HG03039 (cell line): Measurements from ENCODE around the gene AP3S2.

Experiments used
- ATAC-seq: cut with Tn5 transposase; IDR thresholded peaks from one replicate; pipeline ENCODE4 v1.9.1; 2021; ENCODE audit warnings: mild to moderate bottlenecking, moderate library complexity; ENCODE audit not compliant: unreplicated experiment

Gene AP3S2

GRCh38 chr15:89820666-89821611 lies 72.9 kb downstream of the AP3S2 start:
- no peak for ATAC-seq

GRCh38 chr15:89818287-89818686 lies 75.5 kb downstream of the AP3S2 start:
- ATAC-seq, result no peak

DNA sequence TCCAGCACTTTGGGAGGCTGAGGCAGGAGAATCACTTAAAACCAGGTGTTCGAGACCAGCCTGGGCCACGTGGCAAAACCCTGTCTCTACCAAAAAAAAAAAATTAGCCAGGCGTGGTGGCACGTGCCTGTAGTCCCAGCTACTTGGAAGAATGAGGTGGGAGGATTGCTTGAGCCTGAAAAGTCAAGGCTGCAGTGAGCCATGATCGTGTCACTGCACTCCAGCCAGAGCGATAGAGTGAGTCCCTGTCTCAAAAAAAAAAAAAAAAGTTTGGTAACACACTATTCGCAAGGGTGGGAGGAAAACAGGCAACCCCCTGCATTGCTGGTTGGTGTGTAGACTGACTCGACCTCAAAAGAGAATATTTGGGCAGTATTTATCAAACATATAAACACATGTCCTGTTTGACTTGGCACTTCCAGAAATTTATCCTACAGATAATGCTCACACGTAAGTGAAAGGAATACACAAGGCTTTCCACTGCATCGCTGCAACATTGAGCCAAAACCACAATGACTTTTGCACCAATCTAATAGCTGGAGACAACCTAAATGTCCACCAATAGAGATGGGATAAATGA lies 76.0 kb downstream of the AP3S2 start:
- no peak for ATAC-seq

DNA sequence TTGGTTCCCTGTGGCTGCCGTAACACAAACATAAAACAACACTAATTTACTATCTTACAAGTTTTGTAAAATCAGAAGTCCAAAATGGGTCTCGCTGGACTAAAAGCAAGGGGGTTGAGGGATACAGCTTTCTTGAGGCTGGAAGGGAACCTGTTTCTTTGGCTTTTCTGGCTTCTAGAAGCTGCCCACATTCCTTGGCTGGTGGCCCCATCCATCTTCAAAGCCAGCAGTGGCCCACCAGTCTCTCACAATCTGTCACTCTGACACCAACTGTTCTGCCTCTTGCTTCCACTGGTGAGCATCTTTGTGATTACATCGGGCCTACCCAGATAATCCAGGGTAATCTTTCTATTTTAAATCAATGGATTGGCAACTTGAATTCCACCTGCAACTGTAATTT lies 78.0 kb downstream of the AP3S2 start:
- no peak for ATAC-seq

DNA sequence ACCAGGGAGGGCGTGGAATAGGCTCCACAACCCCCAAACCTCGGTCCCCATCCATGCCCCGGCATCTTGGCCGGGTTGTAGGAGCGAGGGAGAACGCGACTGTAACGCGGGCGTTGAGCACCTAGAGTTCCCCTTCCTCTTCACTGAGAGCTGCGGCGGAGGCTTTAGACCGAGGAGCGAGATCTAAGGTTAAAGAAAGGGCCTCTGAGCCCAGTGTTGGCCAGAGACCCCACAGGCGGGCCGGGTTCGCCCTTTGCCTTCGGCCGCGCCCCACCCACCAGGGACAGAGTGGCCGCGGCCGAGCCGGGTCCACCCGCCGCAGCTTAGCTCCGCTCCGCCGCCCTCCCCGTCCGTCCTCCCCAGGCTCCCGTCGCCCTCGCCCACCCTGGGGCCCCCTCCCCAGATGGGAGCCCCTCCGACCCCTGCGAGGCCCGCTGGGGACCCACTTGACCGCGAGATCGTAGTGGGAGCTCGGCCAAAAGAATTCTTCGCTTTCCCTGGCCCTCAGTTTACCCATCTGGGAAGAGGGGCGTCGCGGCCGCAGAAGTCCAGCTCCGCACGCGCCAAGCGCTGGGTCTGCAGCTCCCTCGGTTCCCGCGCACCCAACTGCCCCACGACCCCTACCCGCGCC lies 79.6 kb downstream of the AP3S2 start:
- ATAC-seq, result no peak

- ATAC-seq, result no peak
Measured at GRCh38 chr15:89813381-89814111, 80.2 kb downstream of the AP3S2 start.

DNA sequence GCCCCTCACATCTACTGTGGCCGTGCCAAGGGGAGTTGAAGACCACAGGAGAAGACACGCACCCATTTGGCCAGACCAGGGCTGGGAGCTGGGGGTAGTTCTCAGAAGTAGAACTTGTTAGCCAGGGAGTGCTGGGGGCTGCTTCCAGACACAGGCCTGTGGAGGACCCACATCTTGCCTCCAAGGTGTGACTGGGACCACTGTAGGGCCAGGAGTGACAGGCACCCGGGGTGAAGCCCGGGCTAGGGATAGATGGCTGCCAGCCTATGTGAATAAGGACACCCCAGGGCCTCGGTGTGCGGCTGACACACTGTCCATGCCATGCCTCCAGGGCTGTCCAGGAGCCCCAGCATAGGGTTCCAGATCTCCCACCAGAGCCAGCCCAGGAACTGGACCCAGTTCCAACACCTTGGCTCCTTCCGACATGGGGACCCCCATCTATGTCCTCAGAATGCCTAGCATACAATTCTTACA lies 80.9 kb downstream of the AP3S2 start:
- no peak for ATAC-seq

DNA sequence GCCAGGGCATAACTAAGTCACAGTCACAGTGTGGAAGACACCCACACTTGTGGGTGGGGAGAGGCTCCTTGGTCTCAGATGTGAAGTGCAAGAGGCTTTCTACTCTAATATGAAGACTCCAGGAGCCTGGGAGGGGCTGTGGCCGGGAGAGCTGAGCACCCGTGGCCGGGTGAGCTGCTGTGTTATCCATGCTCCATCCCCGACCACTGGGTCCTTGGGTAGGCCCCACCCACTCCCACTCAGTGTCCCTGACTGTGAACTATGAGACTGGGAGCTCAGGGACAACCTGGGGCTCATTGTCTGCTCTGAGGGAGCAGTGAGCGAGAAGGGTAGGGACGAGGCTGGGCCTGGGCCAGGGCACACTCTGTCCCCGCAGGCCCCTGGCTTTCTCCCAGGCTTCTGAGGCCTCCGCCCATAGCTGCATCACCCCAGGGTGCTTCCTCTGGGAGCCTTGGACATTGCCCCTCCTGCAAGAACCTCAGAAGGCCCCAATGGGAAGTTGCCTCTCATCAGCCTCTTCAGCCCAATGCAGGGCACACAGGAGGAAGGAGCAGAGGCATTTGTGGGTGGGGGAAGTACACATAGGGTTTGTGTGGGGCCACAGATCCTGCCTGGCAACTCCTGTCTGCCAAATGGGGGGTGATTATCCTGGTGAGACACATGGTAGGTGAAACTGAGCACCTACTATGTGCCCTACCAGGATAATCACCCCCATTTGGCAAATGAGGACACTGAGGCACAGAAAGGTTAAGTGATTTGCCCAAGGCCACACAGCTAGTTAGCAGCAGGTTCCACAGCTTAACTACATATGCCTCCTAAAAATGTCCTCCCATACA lies 81.6 kb downstream of the AP3S2 start:
- no peak for ATAC-seq

DNA sequence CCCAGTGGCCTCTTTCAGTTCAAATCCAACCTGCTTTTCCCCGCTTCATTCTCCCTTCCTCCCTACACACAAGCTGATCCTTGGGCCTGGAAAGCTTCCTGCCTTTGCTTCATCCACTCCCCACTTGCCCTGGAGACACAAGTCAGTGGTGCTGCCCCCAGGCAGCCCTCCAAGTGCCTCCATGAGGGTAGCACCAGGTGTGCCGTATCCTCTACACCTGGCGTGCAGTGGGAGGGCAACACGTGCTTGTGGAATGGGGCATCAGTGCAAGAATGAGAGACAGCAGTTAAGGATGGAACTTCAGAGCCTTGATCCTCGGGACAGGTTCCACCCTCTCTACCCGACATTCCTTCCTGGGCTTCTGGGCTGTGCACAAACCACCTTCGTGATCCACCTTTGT lies 83.0 kb downstream of the AP3S2 start:
- no peak for ATAC-seq

GRCh38 chr15:89809787-89810148 lies 84.0 kb downstream of the AP3S2 start:
- no peak for ATAC-seq

GRCh38 chr15:89809093-89809786 lies 84.6 kb downstream of the AP3S2 start:
- ATAC-seq, result no peak

- no peak for ATAC-seq
Measured at GRCh38 chr15:89808160-89808870, 85.5 kb downstream of the AP3S2 start.

GRCh38 chr15:89807689-89808088 lies 86.1 kb downstream of the AP3S2 start:
- ATAC-seq, result no peak

DNA sequence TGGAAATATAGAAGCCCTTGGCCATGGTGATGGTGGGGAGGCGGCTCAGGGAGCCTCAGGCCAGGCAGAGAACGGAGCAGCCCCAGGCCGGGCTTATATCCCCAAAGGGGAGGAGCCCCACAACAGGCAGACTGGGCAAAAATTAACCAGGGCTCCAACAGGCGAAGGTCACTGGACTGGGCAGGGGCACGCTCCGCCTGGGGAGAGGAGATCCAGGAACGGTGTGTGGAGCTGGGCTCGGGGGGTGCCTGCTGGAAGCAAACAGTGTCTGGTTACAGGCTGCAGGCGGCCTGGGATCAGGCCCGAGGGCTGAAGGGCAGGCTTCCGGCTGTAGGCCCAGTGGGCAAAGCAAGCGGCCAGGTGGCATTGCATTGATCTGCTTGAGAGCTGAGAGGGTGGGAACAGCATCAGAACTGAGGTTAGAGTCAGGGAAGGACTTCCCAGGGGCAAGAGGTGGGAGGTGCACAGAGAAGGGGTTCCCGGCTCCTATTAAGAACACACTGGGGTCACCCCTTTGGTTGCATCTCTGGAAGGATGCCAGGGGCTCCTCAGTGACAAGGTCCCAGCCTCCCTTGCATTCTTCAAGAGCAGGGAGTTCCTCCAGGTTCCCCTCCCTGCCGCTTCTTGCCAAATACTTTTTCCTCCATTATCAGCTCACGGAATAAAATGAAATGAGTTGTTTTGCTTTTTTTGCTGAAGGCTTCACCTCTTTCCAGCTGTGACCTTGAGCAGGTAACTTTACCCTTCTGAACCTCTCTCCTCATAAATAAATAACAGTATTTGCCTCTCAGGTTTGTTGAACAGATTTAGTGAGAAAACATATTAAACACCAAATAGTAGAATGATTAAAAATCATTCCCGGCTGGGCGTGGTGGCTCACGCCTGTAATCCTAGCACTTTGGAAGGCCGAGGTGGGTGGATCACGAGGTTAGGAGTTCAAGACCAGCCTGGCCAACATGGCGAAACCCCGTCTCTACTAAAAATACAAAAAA lies 86.9 kb downstream of the AP3S2 start:
- no peak for ATAC-seq

- ATAC-seq, result no peak
Measured at GRCh38 chr15:89806210-89806558, 87.6 kb downstream of the AP3S2 start.

GRCh38 chr15:89805241-89806209 lies 88.3 kb downstream of the AP3S2 start:
- ATAC-seq, result no peak
